NCI-H345 (cell line): ENCODE results near the gene ENOX1.

Source experiments
- DNase-seq: peaks from one replicate; lab custom pipeline; 2025; lab: John Stamatoyannopoulos, UW

ENOX1 gene

DNA sequence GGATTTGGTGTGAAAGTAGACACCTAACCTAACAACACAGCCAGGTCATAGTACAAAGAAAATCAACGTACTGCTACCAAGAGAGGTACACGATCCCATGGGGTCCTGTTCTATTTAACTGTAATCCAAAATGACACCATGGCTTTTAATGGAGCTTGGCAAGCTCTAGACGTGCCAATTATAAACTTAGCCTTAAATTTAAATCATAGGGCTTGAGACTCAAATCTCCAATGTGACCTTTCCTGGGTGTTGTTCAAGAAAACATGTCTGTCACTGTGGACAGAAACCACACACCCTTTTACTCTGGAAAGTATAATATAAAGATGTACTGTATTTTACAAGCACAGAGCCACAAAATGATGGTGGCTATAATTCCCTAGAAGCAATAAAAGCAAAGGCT is 299.3 kb downstream of the ENOX1 start:
- no peak for DNase-seq

- DNase-seq: no peak
Measured at GRCh38 chr13:43484432-43485225, 302.1 kb downstream of the ENOX1 start.

DNA sequence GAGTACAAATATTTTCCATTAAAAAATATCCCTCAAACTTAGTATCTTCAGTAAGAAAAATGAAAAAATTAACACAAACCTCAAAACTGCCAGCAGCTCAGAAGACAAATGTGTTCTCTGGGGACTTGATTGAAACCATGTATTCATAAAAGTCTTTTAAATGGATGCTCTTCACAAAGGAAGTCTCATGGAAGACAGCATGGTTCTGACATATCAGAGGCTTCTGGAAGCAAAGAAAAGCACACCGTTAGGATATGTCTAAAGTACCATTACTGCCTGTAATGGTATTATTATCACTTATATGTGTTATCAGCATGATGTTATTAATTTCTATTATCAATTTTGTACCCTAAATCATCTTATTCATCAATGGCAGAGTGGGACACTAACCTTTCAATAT is 302.8 kb downstream of the ENOX1 start:
- no peak for DNase-seq

GRCh38 chr13:43482641-43483040 is 304.1 kb downstream of the ENOX1 start:
- no peak for DNase-seq

DNA sequence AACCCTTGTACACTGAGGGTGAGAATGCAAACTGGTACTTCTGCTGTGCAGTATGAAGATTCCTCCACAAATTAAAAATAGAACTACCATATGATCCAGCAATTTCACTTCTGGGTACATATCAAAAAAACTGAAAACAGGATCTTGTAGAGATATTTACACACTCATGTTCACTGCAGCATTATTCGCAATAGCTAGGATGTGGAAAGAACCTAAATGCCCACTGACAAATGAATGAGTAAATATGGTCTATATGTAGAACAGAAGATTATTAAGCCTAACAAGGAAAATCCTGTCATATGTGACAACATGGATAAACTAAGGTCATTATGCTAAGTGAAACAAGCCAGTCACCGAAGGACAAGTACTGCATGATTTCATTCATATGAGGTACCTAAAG is 304.7 kb downstream of the ENOX1 start:
- no peak for DNase-seq

- DNase-seq: no peak
Measured at GRCh38 chr13:43478902-43479301, 307.9 kb downstream of the ENOX1 start.

- no peak for DNase-seq
Measured at GRCh38 chr13:43478211-43478610, 308.6 kb downstream of the ENOX1 start.

DNA sequence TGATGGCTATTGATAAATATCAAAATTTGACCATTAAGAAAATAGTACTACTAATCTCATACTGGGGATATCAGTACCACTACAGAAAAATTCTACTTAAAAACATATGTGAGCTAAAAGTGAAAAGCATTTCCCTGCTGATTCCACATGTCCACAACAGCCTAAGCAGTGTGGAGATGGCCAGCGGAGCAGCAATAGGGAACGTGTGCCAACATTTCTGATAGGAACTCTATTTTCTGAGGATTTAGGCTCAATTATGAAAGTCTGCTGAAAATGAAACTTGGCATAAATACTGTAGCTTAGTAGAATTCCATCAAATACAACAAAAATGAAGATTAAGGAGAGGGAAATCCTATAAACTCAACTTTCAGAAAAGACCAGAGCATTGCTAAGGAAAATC is 311.6 kb downstream of the ENOX1 start:
- no peak for DNase-seq

DNA sequence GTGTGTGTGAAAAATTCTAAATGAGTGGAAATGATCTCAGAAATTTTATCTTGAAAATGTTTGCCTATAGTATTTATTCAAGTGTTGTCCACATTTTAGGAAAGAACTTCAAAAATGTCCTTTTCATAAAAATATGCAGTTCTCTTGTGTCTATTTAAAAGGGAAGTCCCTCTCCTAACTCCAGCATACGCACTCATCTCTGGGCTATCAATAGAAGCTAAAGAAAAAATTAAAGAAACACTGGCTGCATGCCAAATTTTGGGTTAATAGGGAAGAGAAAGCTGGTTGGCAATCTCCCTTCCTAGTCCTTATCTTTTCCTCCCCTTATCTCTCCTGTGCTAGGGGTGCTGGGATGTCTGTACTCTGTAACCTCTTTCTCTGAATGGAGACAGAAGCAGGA is 313.3 kb downstream of the ENOX1 start:
- DNase-seq: peak; percentile 16

DNA sequence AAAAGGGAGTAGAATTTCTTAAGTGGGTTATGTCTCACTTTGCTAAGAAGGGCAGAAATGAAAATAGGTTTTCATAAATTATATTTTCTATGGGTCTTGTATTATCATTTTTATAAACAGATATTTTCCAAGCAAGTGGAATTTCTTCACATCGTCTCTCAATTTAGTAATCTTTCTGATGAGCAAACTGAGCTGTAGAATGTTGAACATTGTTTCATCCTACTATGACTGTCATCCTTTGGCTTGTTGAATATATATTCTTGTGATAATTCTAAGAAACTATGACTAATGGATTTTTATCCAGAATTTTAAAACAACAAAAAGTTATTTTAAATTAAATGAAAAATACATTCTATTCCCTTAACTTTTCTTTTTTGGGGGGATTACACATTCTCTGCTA is 313.8 kb downstream of the ENOX1 start:
- DNase-seq: no peak

GRCh38 chr13:43472339-43472738 is 314.4 kb downstream of the ENOX1 start:
- no peak for DNase-seq

GRCh38 chr13:43470610-43471009 is 316.2 kb downstream of the ENOX1 start:
- no peak for DNase-seq

GRCh38 chr13:43469791-43470190 is 317.0 kb downstream of the ENOX1 start:
- DNase-seq: no peak

DNA sequence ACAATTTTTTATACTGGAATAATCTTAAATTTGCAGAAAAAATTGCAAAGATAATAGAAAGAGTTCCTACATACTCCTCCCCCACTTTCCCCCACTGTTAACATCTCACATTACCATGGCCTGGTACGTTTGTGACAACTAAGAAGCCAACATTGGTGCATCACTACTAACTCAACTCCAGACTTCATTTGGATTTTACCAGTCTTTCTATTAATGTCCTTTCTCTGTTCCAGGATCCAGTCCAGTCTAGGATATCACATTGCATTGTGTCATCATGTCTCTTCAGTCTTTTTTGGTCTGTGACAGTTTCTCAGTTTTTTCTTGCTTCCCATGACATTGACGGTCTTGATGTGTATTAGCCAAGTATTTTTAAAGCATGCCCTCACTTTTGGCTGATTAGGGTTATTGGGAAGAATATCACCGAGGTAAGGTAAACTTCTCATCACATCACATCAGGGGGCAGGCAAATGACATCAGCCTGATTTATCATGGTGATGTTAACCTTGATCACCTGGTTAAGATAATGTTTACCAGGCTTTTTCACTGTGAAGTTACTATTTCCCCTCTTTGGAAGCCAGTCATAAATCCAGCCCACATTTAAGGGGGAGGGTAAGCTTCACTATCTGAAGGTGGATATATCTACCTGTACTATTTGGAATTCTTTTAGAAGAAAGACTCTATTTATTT is 322.1 kb downstream of the ENOX1 start:
- DNase-seq: no peak

DNA sequence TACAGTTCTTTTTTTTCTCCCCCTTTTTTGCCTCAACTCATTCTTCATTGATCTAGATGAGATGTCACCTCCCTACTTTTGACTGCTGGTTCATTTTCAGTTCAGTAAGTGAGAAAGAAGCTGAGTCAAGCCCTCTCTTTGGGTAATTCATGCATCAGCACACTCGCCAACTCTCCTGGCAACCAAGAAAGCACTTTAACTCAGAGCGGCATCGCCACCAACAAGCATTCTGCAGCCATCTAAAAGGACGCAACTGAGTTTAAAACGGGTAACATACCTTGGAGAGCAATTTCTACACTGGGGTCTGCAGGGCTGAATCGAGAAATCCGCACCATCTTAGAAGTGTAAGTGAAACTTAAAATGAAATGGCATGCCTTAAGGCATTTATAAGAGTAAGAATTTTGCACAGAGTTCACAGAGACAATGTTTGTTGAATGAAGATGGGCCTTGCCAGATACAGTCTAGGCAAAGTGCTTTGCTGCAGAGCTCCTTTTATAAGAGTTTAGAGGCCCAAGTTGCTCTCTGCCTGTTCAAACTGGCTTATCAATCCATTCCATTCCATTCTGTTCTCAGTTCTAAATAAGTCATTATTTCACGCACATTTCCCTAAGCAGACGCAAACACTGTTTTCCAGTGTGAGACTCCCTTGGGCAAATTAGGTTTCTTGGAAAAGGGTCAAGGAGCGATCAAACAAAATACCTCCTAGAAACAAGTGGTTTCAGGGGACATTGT is 338.0 kb downstream of the ENOX1 start:
- DNase-seq: no peak

- DNase-seq: no peak
Measured at GRCh38 chr13:43446126-43446525, 340.6 kb downstream of the ENOX1 start.

DNA sequence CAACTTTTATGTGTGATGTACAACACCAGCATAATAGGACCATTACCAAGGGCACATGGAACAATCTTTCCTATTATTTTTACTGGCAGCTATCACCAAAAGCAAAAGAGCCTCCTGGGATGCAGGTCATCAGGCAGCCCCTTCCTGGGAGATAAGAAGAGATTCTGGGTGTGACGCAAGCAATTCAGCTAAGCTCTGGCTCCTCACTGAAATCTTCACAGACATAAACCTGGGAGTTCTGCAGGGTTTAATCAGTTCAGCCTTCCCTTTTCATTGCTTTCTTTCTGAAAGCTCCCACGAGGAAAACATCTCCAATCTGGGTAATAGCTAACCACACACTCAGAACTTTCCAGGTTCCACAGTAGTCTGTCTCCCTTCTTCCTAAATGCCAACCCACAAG is 341.1 kb downstream of the ENOX1 start:
- DNase-seq: no peak

DNA sequence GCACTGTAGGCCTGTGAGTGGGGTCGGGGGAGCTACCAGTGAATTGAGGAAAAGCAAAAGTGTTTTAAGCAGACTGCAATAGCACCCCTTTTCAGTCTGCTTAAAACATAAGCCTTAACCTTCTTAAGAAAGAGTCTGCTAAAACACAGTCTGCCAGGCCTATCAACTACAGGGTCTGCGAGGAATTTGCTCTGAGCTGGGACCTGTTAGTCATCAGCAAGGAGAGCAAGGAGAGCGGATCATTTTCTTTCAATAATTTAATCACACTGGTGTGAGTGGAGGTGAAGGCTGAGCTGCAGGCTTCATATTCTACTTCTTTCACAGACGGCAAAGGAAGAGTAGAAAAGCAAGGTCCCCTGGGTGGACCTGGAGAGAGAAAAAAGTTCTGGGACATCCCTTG is 342.7 kb downstream of the ENOX1 start:
- no peak for DNase-seq

DNA sequence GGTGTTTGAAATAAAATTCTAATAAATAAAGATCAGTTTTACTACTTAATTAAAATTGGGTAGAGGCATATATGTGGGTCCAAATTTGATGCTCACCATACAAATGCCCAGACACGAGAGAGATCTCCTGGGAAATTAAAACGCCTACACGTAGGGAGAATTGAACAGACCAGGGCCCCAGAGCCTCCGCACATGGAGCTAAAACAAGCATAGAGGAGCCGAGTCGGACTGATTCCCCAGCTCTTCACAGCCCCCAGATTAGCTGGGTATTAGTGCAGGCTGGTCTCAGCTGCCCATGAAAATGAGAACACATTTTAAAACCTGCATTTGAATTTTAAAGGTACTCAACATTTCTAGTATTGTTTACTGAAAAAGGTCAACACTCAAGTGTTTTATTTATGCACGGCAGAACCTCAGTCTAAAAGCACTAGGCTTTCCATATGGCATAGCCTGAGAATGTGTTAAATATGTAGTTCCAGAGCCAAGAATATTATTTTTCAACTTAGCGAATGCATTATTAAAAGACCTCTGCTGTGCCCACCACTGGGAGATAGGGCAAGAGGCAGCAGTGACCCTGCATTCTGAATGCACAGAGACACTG is 344.8 kb downstream of the ENOX1 start:
- no peak for DNase-seq

DNA sequence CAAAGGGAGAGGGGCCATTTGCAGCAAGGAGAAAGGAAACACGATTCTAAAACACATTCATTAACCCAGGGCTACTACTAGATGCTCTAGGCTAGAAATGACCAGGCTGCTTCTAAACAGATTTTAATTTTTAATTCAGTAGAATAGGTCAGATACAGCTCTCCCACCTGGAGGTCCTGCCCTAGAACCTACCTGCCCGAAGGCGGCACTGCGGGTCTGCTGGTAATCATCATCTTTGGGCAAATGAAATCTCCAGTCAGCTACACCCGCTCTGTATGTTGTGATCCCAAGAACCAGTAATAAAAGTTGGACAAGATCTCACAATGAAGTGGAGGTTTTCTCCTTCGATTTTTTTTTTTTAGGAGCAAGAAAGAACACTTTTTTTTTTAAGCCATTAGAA is 345.3 kb downstream of the ENOX1 start:
- no peak for DNase-seq

- no peak for DNase-seq
Measured at GRCh38 chr13:43434191-43434590, 352.6 kb downstream of the ENOX1 start.

DNA sequence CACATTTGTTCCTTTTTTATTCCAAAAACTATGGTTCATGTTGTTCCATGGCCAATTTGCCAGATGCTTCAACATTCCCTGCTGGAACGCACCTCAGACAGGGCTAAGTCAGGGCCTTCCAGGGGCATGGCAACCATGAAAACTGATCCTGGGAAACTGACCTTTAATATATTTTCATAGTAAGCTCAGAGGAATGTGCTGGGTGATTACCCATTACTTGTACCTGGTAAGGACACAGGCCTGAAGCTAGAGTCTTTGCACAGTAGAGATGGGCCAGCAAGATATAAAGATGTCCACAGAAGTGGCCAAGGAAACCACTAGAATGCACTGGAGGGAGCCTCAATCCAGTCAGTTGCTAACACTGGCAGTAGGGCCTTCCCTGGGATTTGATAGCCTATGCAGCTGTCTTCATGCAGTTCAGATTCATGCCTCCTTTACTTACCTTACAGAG is 353.1 kb downstream of the ENOX1 start:
- no peak for DNase-seq

- no peak for DNase-seq
Measured at GRCh38 chr13:43432958-43433357, 353.8 kb downstream of the ENOX1 start.
